Fibroblast of lung (primary cell): Measurements from ENCODE around the gene FAF2. TPM values are rescaled to one million over a fixed set of nuclear protein-coding genes. Genes with fewer than 3 reads are reported as not detected.
A peak's percentile ranks its signal among the peaks of the same experiment; 100 is the strongest.

Experiments used
- DNase-seq, 2 donors: peaks; one replicate each; pipeline versions ENCODE4 v3.0.0 to v3.0.0-alpha.2; 2010; ENCODE audit warnings: low read depth in 2 of 2
- H2AFZ ChIP-seq: 2 replicates; pipeline ENCODE4 v1.5.1; 2012; ENCODE audit warnings: low read length, control low read depth, inconsistent platforms
- H3K27ac ChIP-seq: 2 replicates; pipeline ENCODE4 v1.5.1; 2011; ENCODE audit warnings: low read length, control low read depth; ENCODE audit not compliant: insufficient read depth
- H3K27me3 ChIP-seq: 2 replicates; pipeline ENCODE4 v1.5.1; 2011; ENCODE audit warnings: mild to moderate bottlenecking, low read length; ENCODE audit not compliant: control insufficient read depth, insufficient read depth
- H3K36me3 ChIP-seq: 2 replicates; pipeline ENCODE4 v1.5.1; 2011; ENCODE audit warnings: low read length; ENCODE audit not compliant: control insufficient read depth, insufficient read depth
- H3K4me1 ChIP-seq: 2 replicates; pipeline ENCODE4 v1.5.1; 2011; ENCODE audit warnings: low read length; ENCODE audit not compliant: control insufficient read depth, insufficient read depth; ENCODE audit errors: extremely low read depth
- H3K4me2 ChIP-seq: 2 replicates; pipeline ENCODE4 v1.5.1; 2011; ENCODE audit warnings: low read length, control low read depth; ENCODE audit not compliant: insufficient read depth; ENCODE audit errors: extremely low read depth
- H3K4me3 ChIP-seq, 4 experiments: fragments of 200-600 bp in 1 of 4; sonication (generic) in 1 of 4; replicated peaks in 1 of 4; 2 replicates each; pipeline ENCODE4 v1.5.1; 2011 to 2016; ENCODE audit warnings: low read length in 4 of 4, low read depth in 3 of 4, mild to moderate bottlenecking in 3 of 4, control low read depth in 2 of 4, inconsistent platforms in 1 of 4, mixed read lengths in 1 of 4; ENCODE audit not compliant: insufficient read depth in 1 of 4; ENCODE audit errors: control extremely low read depth in 1 of 4
- H3K79me2 ChIP-seq: 2 replicates; pipeline ENCODE4 v1.5.1; 2012; ENCODE audit warnings: mild to moderate bottlenecking, low read length, inconsistent platforms; ENCODE audit not compliant: control insufficient read depth, insufficient read depth
- H3K9ac ChIP-seq: 2 replicates; pipeline ENCODE4 v1.5.1; 2011; ENCODE audit warnings: mild to moderate bottlenecking, low read length, control low read depth; ENCODE audit not compliant: insufficient read depth
- H3K9me3 ChIP-seq: 2 replicates; pipeline ENCODE4 v1.5.1; 2012; ENCODE audit warnings: low read depth, low read length; ENCODE audit not compliant: control insufficient read depth, insufficient read depth
- H4K20me1 ChIP-seq: 2 replicates; pipeline ENCODE4 v1.5.1; 2011; ENCODE audit warnings: low read length; ENCODE audit not compliant: control insufficient read depth, insufficient read depth; ENCODE audit errors: extremely low read depth
- EZH2 ChIP-seq: IDR thresholded peaks from 2 replicates; pipeline ENCODE4 v1.5.1; 2012; ENCODE audit warnings: low read length, control low read depth, mild to moderate bottlenecking; ENCODE audit errors: missing control alignments
- polyA plus RNA-seq, 2 donors: library from polyadenylated mRNA; depleted of rRNA in 1 of 2; stranded (reverse) in 1 of 2; unstranded in 1 of 2; fragments of >200 nt; gene quantifications; 2 replicates each; pipeline ENCODE4 v1.2.1, GENCODE V29; 2011 to 2012; ENCODE audit warnings: missing spikeins in 1 of 2
- total RNA-seq: library from RNA; depleted of rRNA; stranded (reverse); fragments of >200 nt; gene quantifications from 2 replicates; pipeline ENCODE4 v1.2.1, GENCODE V29; 2014
- TF ChIP-seq, protein P1 (sequence below), 2 donors: IDR thresholded peaks in 1 of 2; conservative IDR thresholded peaks in 1 of 2; 1 replicate in 1 of 2; 2 replicates in 1 of 2; pipeline ENCODE4 v1.5.1; 2011 to 2012; ENCODE audit warnings: low read length in 2 of 2, control low read depth in 1 of 2, inconsistent platforms in 1 of 2, low read depth in 1 of 2, mild to moderate bottlenecking in 1 of 2

FAF2 gene
- total and polyA plus RNA-seq, 2 donors (not counting 1 experiment from before 2014, with no cell fraction given) = 38.5 to 55.5 TPM

DNA sequence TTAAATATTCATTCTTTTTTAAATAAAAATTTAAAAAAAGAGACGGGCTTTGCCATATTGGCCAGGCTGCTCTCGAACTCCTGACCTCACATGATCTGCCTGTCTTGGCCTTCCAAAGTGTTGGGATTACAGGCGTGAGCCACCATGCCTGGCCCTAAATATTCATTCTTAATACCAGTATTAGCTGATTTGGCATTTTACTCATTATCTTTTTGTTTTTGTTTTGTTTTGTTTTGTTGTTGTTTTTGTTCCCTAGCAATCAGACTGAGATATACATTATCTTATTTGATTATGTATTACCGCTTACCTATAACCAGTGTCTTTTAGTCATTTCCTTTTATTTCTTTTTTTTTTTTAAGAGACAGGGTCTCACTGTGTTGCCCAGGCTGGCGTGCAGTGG is 51.1 kb downstream of the FAF2 start:
- H3K79me2 ChIP-seq = no peaks in the 10 kb centered on the region
- no peaks in the 10 kb centered on the region for H3K9me3 ChIP-seq
- peaks cover 12% of the 10 kb centered on the region for H3K36me3 ChIP-seq
- H3K4me1 ChIP-seq = no peaks in the 10 kb centered on the region
- DNase-seq = no peak
- no peaks in the 10 kb centered on the region for H3K27me3 ChIP-seq
- no peak overlapping the region for H3K4me3 ChIP-seq
- no peaks in the 10 kb centered on the region for H4K20me1 ChIP-seq
- no peak overlapping the region for H3K27ac ChIP-seq
- no peak overlapping the region for H2AFZ ChIP-seq
- H3K9ac ChIP-seq = no peak overlapping the region
- TF ChIP-seq EZH2 = no peak
- TF ChIP-seq, protein P1, sequence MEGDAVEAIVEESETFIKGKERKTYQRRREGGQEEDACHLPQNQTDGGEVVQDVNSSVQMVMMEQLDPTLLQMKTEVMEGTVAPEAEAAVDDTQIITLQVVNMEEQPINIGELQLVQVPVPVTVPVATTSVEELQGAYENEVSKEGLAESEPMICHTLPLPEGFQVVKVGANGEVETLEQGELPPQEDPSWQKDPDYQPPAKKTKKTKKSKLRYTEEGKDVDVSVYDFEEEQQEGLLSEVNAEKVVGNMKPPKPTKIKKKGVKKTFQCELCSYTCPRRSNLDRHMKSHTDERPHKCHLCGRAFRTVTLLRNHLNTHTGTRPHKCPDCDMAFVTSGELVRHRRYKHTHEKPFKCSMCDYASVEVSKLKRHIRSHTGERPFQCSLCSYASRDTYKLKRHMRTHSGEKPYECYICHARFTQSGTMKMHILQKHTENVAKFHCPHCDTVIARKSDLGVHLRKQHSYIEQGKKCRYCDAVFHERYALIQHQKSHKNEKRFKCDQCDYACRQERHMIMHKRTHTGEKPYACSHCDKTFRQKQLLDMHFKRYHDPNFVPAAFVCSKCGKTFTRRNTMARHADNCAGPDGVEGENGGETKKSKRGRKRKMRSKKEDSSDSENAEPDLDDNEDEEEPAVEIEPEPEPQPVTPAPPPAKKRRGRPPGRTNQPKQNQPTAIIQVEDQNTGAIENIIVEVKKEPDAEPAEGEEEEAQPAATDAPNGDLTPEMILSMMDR (conservative IDR thresholded peaks at IDR 0.05 in 1 of 2, IDR thresholded peaks at IDR 0.05 in 1 of 2; ENCODE audit: low read depth in 1 of 2, low read length in 2 of 2) = no peak
- no peak overlapping the region for H3K4me2 ChIP-seq

DNA sequence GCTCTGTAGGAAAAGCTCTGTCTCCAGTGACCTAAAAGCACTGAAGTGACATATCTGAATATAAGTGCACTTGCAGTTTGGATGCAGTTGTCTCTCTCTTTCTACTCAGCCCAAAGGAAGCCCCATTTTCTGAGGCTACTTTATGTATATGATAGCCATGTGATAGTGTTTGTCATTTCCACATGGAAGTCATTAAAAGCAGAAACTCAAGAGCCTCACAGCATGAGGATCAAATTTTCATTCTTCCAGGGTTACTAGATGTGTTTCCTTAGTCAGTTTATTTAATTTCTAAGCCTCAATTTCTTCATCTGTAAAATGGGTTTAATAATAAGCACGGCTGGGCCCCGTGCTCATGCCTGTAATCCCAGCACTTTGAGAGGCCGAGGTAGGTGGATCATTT is 52.3 kb downstream of the FAF2 start:
- Histone ChIP-seq H3K27me3 (no peaks in the 10 kb centered on the region), H3K4me2 (no peak overlapping the region), H3K4me3 (no peak overlapping the region), H4K20me1 (no peaks in the 10 kb centered on the region), H3K79me2 (no peaks in the 10 kb centered on the region), H3K9me3 (no peaks in the 10 kb centered on the region), H3K9ac (no peak overlapping the region), H3K4me1 (no peaks in the 10 kb centered on the region), H3K27ac (no peak overlapping the region), H2AFZ (no peak overlapping the region), H3K36me3 (peaks cover 12% of the 10 kb centered on the region)
- DNase-seq = no peak
- TF ChIP-seq EZH2 = no peak
- TF ChIP-seq, protein P1 (conservative IDR thresholded peaks at IDR 0.05 in 1 of 2, IDR thresholded peaks at IDR 0.05 in 1 of 2; ENCODE audit: low read depth in 1 of 2, low read length in 2 of 2) = no peak

DNA sequence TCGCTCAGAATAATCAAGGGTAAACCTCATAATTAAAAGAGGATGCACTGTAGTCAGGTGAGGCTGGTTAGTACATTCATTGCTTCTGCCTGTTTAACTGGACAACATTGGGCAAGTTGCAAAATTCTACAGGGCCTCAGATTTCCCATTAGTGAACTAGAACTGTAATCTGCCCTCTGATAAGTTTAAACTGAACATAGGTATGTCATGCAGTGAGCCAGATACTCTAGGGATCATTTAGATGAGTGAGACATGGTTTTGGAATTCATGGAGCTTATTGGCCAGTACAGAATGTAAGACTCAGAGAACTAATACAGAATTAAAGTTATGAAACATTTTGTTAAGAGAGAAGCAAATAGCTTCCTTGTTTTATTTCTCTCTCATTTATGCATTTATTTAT is 53.1 kb downstream of the FAF2 start:
- no peaks in the 10 kb centered on the region for H4K20me1 ChIP-seq
- H3K79me2 ChIP-seq = no peaks in the 10 kb centered on the region
- no peaks in the 10 kb centered on the region for H3K4me1 ChIP-seq
- H2AFZ ChIP-seq = no peak overlapping the region
- no peak for TF ChIP-seq EZH2
- TF ChIP-seq, protein P1 (conservative IDR thresholded peaks at IDR 0.05 in 1 of 2, IDR thresholded peaks at IDR 0.05 in 1 of 2; ENCODE audit: low read depth in 1 of 2, low read length in 2 of 2) = no peak
- H3K27me3 ChIP-seq = no peaks in the 10 kb centered on the region
- peaks cover 11% of the 10 kb centered on the region for H3K36me3 ChIP-seq
- no peak overlapping the region for H3K27ac ChIP-seq
- DNase-seq = peak; percentile 43 to 78
- H3K4me3 ChIP-seq = no peak overlapping the region
- H3K9me3 ChIP-seq = no peaks in the 10 kb centered on the region
- no peak overlapping the region for H3K4me2 ChIP-seq
- H3K9ac ChIP-seq = no peak overlapping the region
